Stimulated activated CD4-positive, alpha-beta T cell treated with anti-CD3 and anti-CD28 coated beads, TNF-alpha, amount 100 ng/mL, for 48 hours (primary cell): ENCODE results near the gene OTOF.

Experiments used
- DNase-seq, 3 donors: peaks; one replicate each; pipeline ENCODE4 v3.0.0-alpha.2; 2020; ENCODE audit warnings: low read depth in 3 of 3

The OTOF gene

DNA sequence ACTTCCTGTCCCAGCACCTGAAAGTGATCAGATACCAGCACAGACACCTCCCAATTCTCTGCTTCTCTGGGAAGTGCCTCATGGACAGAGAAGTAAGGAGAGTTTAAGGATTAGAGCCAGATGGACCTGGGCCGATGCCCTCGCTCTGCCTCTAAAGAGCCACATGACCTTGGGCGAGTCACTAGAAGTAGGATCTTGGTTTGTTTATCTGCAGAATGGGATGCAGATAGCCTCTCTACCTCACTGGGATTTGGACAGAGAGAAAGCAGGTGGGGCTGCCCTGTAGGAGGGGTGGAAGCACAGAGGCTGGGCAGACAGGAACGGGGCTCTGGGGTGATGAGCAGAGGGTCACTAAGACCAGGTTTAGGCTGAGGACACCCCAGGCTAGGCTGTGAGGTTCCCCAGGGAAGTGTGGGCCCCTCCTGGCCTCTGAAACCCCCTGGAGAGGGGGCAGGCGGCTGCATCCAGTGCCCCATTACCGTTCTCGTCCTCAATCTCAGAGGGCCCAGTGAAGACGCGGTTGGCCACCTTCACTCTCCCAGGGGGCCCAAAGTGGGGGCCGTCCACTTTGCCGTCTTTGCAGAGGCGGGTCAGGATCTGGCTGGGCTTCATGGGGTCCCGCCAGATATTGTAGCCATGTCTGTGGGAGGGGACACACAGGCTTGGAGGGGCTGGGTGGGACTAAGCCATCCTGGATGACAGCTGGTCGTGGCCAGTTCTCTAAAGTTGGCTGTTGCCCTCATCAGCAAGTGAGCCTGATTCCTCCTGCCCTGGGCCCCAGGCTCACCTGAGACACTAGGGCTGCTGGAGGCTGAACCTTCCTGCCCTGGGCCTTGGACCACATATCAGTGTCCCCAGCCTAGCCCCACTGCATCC is 13.3 kb downstream of the OTOF start:
- no peak for DNase-seq

DNA sequence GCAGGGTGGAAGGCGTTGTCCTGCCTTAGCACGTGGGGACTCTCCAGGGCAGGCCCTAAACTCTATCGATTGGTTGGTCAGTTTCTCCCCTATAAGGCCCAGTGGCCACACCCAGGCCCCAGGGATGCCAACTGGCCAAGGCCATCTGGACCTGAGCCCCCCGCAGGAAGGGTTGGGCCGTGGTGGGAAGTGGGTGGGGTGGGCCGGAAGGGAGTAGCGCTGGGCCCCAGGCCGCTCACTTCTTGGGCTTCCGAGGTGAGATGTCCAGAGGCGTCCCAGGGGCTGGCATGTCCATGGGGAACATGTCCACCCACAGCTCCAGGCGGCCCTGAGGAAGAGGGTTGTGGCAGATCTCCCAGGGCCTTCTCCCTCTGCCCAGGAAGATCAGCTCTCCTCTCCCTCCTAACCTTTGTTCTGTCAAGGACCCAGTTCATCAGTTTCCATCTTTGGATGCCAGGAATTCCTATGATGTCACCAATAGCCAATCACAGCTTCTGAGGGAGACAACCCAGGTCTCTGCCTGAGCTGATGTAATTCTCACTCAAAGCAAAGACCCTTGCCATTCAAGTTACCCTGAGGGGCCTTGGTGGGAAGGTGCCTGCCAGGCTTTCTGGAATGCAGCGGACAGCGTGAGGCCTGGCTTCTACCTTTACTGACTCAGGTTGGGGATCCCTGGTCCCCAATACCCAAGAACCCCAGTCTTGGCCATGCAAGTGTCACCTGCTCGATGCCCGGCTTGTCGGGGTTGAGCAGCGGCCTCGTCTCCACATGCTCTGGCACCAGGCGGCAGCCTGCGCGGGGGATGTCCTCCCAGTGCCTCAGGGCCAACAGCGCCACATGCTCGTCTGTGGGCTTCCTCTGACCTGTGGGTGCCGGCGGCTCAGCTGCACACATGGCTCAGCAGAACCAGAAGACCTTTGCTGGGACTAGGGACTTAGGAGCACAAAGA is 14.4 kb downstream of the OTOF start:
- DNase-seq = no peak

DNA sequence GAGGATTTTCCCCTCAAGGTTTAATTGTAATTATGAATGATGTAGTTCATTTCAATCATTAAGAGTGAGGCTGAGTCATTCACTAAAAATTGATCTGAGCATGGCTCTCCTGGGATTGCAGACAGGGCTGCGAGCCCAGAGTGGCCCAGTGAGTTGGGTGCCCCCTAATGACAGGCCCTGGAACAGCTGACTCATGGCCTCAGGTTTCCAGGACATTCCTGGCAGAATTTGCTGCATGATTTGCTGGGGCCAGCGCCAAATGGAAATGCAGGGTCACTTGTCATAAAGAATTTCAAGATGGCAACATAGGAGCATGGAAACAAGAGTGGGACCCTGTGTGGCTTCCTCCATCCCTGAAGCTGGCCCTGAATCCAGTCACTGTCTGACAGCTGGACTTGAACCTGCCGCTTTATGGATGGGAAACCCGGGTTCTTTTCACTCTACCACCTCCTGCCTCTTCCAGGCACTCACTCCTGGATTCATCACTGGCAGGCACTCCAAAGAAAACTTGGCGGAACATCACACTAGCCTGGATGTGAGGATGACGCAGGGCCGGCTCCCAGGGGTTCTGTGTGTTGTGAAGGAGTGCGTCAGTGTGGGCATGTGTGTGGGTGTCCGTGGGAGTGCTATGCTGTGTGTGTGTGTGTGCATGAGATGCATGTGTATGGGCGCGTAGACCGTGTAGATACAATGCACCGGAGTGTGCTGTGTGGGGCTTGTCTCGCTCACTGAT is 15.2 kb downstream of the OTOF start:
- no peak for DNase-seq

DNA sequence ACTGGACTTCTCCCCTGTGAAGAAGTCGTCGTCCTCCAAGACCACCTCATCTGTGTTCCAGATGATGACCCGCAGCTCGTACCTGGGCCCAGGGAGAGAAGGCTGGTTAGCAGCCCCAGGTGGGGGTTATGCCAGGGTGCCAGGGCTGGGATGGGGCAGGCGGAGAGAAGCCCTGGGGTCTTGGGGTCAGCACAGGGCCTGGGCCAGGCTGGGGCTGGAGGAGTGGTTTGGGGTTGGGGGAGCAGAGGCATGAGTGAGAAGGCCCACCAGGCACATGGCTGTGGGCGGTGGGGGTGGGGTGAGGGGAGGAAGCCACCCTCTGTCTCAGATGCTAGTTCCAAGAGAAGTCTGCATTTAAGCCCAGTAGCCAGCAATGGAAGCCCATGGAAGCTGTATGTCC is 15.8 kb downstream of the OTOF start:
- DNase-seq = no peak

DNA sequence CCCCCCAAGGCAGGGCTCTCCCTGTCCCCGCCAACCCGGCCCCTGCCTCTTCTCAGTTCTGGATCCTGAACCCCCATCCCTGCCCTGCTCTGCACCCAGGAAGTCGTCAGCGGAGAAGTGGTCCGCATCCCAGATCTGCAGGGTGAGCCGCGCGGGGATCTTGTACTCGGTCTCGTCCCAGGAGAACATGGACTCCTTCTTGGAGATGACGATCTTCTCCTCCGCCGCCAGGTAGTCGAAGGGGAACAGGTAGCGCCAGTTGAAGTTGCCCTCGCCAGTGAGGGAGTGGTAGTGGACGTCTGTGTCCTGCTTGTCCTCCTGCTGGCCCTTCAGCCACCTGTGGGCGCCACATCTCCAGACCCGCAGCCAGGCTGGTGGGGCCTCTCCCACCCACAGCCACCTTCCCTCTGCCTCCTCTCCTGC is 16.3 kb downstream of the OTOF start:
- no peak for DNase-seq

DNA sequence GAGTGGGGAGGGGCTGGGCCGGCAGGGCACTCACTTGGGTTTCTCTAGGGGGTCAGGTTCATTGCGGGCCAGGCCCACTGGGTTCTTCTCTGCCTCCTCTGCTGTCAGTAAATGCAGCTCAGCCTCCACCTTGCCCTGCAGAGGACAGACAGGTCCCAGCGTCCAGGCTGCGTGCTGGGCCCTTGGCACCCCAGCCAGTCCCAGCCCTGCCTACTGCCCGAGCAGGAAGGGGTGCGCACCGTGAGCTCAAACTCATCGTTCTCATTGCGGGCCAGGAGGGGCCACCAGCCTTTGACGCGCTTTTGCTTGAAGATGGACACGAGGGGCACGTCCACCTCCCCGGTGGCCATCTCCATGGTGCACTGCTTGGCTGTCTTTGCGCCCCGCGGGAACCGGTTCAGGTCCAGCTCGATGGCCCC is 17.3 kb downstream of the OTOF start:
- DNase-seq = no peak

DNA sequence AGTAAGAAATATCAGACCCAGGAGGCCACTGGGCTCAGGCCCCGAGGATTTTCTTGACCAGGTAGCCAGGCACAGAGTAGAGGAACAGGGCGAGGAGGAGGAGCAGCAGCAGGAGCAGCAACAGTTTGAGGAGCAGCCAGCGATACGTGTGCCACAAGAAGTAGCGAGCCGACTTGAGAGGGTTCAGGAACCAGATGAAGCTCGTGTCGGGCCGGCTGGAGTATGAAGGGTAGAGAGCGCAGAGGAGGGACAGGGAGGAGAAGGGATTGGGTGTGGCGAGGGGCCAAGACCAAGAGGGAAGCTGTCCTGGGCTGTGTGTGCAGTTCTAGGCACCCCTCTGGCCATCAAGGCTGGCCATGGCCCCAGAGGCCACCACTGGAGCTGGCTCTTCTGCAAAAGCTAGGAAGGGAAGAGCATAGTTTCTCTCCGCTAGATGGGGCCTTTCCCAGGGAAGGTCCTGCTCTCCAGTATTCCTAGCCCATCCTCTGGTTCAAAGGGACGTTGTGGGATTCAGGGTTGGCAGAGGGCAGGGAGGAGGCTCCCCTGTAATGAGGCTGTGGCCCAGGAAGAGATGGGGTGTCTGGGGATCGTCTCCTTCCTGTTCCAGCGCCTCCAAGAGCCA is 17.8 kb downstream of the OTOF start:
- DNase-seq = no peak

DNA sequence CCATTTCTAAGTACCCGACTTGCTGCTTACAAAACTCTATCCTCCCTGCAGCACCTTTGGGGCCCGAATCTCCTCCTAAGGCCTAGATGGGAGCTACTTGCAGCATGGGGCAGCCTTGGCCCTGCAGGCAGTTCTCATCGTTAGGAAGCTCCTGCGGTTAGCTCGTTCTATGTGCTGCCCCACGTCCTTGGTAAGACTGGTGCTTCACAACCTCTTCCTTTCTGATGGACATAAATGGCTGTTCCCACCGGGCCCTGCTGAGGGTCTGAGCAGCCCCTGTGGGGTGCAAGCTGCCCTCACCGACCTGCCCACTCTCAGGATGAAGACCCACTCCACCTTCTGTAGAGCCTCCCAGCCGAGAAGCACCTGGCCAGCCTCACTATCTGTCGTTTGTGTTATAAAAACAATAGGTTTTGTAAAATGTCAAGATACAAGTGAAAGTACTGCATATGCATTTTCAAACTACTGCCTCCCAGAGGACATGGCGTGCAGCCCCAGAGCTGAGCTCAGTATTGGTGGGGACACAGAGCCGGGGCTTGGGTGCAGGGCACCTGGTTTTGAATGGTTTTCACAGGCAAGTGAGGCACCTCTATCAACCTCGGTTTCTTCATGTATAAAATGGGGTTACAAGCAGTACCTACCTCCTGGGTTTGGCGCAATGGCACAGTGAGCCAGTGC is 19.4 kb downstream of the OTOF start:
- no peak for DNase-seq

DNA sequence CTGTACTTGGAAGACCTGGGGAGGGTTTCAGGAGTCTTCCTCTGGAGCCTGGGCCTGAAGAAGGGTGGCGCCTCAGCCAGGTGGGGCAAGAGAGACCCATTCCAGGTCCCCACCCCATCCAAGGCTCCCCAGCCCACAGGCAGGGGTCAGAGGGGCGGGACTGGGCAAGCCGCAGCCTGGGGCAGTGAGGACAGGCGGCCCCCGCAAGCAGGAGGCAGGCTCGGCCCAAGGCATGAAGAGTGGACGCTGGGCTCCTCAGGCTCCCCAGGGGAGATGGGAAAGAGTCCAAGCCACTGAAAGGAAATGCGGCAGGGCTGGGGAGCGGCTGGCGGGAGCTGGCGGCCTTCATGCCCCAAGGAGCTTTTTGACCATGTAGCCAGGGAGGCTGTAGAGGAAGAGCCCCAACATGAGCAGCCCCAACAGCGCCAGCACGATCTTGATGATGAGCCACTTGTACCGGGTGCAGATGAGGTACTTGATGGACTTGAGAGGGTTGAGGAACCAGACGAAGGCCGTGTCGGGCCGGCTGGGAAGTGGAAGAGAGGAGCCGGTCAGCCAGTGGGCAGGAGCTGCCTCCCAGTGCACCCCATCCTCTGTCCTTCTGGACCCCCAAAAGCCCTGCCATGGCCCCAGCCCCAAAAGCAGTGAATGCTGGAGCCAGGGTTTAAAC is 20.1 kb downstream of the OTOF start:
- DNase-seq = no peak

DNA sequence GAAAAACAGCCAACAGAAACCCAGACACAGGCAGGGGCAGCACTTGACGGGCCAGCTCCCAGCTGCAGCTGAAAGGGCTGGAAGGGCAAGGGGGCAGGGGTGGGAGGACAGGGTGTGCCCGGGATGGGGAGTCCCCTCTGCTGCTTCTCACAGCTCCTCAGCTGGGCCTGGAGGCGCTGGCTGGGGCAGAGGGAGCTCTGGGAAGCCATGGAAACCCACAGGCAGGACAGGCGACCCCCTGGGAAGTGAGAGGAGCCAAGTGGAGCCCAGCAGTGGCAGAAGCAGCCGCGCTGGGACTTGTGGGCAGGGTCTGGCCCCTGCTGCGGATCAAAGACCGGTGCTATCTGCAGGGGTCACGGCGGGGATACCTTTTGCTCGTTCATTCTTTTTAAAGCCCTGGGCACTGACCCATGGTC is 20.7 kb downstream of the OTOF start:
- DNase-seq = no peak

DNA sequence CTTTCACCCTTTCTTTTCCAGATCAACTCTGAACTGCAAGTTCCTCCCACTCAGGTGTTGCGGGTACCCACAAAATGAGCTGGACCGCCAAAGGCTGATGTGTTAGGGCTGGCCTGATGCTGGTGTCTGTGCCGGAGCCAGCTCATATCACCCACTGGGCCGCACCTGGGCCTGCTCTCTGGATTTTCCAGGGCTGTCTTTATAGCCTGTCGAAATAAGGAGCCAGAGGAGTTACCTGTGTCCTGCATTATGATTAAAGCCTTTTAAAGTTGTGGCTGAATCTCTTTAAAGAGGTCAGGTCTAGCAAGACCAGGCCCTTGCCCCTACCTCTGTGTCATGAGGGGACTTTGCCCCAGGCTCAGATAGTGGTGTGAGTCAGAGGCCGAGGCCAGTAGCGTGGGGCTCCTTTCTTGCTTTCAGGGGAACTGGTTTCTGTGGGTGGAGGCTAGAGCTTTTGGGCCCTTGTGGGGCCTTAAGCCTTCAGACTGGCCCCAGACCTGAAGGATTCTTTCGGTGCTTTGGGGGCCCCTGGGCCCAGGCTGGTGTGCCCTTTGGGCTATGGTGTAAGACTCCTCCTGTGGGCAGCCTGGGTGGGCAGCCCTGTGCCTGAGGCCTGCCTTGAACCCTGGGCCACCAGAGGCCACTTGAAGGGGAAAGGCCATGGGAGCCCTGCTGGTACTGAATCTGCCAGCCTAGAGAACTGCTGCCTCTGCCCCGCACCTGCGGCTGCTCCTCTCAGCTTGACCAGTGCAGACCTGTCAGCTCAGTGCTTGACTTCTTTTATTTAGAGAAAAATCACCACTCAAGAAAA is 21.3 kb downstream of the OTOF start:
- no peak for DNase-seq

DNA sequence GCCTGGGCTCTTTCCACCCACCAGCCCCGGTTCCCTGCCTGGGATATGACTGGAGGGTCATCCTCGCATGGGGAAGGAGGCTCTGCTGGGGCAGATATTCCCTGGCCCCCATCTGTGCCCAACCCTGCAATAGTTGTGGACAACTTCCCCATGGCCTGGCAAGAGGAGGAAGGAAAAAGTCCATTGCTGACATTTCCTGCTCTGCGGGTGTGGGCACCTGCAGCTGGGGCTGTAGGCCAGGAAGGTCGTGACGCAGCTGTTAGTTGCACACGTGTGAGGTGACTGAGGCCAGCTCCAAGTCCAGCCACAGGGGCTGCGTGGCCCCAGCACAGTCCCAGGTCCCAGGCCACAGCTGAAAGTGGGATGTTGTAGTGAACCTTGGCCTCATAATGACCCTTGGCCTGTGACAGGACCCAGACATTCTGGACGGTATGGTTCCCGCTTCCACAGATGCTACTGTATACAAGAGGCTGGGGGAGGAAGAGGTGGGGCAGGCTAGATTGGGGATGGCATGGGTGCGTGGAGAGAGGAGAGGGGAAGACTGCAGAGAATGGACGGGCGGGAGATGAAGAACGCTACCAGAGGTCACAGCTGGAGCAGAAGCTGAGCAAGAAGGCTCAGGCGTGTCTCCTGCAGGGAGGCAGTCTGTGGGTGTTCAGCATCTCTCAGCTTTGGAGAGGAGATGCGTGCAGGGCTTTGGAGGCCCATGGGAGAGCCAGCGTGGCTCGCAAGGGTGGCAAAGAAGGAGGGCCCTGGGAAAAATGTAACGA is 22.1 kb downstream of the OTOF start:
- DNase-seq = no peak

DNA sequence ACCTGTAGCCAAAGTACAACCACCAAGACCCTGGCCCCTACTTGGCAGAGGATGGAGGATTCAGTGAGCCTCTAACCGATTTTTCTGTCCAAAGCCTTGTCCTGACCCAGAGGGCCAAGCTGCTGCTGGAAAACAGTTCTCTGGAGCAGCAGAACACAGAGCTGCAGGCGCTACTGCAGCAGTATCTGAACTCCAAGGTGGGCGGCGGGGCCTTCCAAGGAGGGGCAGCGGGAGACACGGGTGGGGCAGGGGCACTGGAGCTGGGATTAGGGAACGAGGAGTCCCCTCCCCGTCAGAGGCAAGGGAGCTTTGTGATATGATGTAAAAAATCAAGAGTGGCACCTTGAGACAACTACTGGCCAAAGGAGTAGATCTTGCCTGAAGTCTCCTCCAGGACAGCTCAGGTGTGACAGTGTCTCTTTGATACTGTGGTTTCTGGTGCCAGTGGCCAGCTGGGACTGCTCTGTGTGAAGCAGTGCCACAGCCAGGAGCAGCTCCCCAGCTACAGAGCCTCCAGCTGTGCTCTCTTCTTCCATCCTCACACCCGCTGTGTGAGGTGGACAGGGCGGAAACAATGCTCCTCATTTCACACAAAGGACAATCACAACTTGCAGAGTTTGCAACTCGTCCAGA is 22.8 kb downstream of the OTOF start:
- no peak for DNase-seq

DNA sequence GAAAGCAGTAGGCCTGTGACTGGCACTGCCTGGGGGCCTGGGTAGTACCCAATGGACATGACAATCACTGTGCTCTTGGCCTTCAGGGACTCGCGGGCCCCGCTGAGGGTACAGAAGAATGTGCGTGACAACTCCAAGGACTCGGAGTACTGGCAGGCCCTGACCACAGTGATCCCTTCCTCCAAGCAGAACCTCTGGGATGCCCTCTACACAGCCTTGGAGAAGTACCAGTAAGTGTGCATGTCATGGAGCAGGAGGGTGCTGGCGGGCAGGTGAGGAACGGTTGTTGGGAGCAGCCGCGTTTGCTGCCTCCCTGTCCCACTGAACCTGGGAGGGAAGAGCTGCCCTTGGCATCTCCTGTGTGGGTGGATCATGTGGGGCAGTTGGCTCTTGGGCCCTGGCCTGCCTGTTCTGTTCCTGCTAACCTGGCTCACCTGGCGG is 23.3 kb downstream of the OTOF start:
- DNase-seq = no peak

DNA sequence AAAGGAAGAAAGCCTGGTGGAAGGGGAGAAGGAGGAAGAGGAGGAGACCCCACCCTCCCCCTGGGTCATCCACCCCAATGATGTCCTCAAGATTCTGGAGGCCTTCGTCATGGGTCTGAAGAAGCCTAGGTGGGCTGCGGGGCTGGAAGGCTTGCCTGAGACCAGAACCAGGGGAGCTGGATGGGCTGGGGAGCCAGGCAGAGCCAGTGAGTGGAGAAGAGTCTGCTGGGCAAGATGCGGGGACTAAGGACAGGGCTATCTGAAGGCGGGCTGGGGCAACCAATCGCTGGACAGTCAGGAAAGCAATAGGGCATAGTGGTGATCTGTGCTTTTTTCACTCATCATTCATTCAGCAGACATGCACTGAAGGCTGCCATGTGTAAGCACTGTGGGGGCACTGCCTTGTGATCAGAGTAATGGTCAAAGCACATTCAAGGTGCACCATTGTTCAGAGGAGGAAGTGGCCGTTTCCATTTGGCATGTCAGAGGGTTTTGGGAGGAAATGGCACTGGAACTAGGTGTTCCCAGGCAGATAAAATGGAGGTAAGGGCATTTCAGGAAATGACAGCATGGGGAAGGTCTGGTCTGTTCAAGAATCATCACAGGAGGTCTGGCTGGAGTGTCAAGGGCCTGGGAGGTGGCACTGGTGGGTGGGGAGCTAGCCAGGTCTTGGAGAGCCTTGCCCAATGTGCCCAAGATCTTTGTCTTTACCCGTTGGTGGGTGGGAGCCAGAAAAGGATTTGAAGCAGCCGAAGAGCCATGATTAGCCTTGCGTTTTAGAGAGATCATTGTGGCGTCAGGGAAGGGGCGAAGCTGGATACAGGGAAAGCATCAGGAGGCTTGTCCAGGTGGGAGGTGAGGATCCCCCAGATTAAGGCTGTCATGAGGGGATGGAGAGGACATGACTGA is 24.2 kb downstream of the OTOF start:
- no peak for DNase-seq

DNA sequence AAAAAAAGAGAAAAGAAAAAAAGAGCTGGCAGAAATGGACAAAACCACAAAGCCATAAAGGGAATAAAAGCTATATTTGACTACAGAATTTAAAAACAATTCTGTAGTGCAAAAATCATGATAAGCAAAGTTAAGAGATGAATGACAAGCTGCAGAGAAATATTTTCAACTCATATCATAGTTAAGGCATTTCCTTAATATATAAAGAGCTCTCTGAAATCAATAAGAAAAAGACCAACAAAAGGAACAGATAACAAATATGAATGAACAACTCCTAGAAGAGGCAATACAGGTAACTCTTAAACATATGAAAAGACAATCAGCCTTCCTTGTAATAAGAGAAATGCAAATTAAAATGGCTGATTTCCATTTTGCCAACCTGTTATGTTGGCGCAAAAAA is 26.2 kb downstream of the OTOF start:
- DNase-seq = no peak

DNA sequence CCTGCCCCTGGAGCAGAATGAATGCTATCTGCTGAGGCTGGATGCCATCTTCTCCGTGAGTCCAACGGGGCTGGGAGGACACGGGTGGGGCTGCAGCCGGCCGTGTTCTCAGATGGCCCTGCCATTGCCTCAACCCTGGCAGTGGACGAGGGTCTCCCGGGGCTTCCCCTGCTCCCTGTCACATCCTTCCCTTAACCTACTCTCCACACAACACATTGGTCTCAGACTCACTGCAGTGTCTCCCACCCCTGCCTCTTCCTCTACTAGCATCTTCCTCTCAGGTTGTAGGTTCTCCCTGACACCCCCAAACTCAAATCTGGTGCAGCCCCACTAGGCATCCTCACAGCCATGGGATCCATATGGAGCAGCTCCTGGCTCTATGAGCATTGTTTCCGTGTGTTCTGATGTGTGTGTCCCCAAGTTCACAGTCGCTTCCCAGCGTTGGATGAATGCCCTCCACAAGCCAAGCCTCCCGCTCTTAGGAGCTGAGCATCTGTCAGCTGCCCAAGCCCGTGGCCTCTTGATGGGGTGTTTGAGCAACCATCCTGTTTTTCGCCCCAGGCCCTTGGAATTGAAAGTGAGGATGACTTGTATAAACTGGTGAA is 27.8 kb downstream of the OTOF start:
- DNase-seq = no peak
